ENCODE data around the gene MYO15A.

Gene MYO15A

GRCh38 chr17:18191236-18191667, 82.7 kb downstream of the MYO15A start:
- TF ChIP-seq TAF1 (IDR thresholded peaks at IDR 0.05; ENCODE audit: borderline replicate concordance, insufficient read depth, low read length): no peak
- no peak for TF ChIP-seq FOXP2 (optimal IDR thresholded peaks at IDR 0.05; ENCODE audit: borderline replicate concordance, extremely low read depth, extremely low read length, insufficient read depth)
- TF ChIP-seq REST (IDR thresholded peaks at IDR 0.05; ENCODE audit: insufficient read depth in 1 of 2, low read depth in 2 of 2, low read length in 2 of 2): 0 out of 4 replicates have a peak, but pooled peaks of 1 of the 2 experiments have one; percentile 32
- TF ChIP-seq SIN3A (IDR thresholded peaks at IDR 0.05; ENCODE audit: borderline replicate concordance, insufficient read depth, low read length): 0 out of 2 replicates have a peak, but pooled peaks have one; percentile 73

- TF ChIP-seq FOXP2 (optimal IDR thresholded peaks at IDR 0.05; ENCODE audit: borderline replicate concordance, extremely low read depth, extremely low read length, insufficient read depth) (no peak), REST (IDR thresholded peaks at IDR 0.05; ENCODE audit: insufficient read depth in 1 of 2, low read depth in 2 of 2, low read length in 2 of 2) (no peak), TAF1 (IDR thresholded peaks at IDR 0.05; ENCODE audit: borderline replicate concordance, insufficient read depth, low read length) (no peak), POLR2AphosphoS5 (IDR thresholded peaks at IDR 0.05; ENCODE audit: low read depth, low read length) (no peak), SIN3A (IDR thresholded peaks at IDR 0.05; ENCODE audit: borderline replicate concordance, insufficient read depth, low read length) (no peak)
Observed at GRCh38 chr17:18191967-18192366, 83.4 kb downstream of the MYO15A start.

- no peak for TF ChIP-seq TAF1 (IDR thresholded peaks at IDR 0.05; ENCODE audit: borderline replicate concordance, insufficient read depth, low read length)
- TF ChIP-seq REST (IDR thresholded peaks at IDR 0.05; ENCODE audit: insufficient read depth in 1 of 2, low read depth in 2 of 2, low read length in 2 of 2): no peak
- TF ChIP-seq FOXP2 (optimal IDR thresholded peaks at IDR 0.05; ENCODE audit: borderline replicate concordance, extremely low read depth, extremely low read length, insufficient read depth): no peak
- TF ChIP-seq POLR2AphosphoS5 (IDR thresholded peaks at IDR 0.05; ENCODE audit: low read depth, low read length): no peak
- TF ChIP-seq SIN3A (IDR thresholded peaks at IDR 0.05; ENCODE audit: borderline replicate concordance, insufficient read depth, low read length): no peak
Observed at GRCh38 chr17:18194394-18194793, 85.8 kb downstream of the MYO15A start.

GRCh38 chr17:18194804-18195203, 86.2 kb downstream of the MYO15A start:
- no peak for TF ChIP-seq REST (IDR thresholded peaks at IDR 0.05; ENCODE audit: insufficient read depth in 1 of 2, low read depth in 2 of 2, low read length in 2 of 2)
- no peak for TF ChIP-seq POLR2AphosphoS5 (IDR thresholded peaks at IDR 0.05; ENCODE audit: low read depth, low read length)
- TF ChIP-seq SIN3A (IDR thresholded peaks at IDR 0.05; ENCODE audit: borderline replicate concordance, insufficient read depth, low read length): no peak
- no peak for TF ChIP-seq TAF1 (IDR thresholded peaks at IDR 0.05; ENCODE audit: borderline replicate concordance, insufficient read depth, low read length)
- TF ChIP-seq FOXP2 (optimal IDR thresholded peaks at IDR 0.05; ENCODE audit: borderline replicate concordance, extremely low read depth, extremely low read length, insufficient read depth): no peak

- TF ChIP-seq POLR2AphosphoS5 (IDR thresholded peaks at IDR 0.05; ENCODE audit: low read depth, low read length) (no peak), FOXP2 (optimal IDR thresholded peaks at IDR 0.05; ENCODE audit: borderline replicate concordance, extremely low read depth, extremely low read length, insufficient read depth) (no peak), REST (IDR thresholded peaks at IDR 0.05; ENCODE audit: insufficient read depth in 1 of 2, low read depth in 2 of 2, low read length in 2 of 2) (no peak), TAF1 (IDR thresholded peaks at IDR 0.05; ENCODE audit: borderline replicate concordance, insufficient read depth, low read length) (no peak), SIN3A (IDR thresholded peaks at IDR 0.05; ENCODE audit: borderline replicate concordance, insufficient read depth, low read length) (no peak)
Observed at GRCh38 chr17:18195246-18195645, 86.7 kb downstream of the MYO15A start.

Data from PFSK-1 (cell line).